ENCODE measurements around the gene ACAD11.

- TF ChIP-seq CTCF (conservative IDR thresholded peaks at IDR 0.05; ENCODE audit: low read length) (no peak), EZH2phosphoT487 (IDR thresholded peaks at IDR 0.05; ENCODE audit: borderline replicate concordance, low read depth, low read length) (no peak)
These were observed 108.9 kb downstream of the ACAD11 start for GRCh38 chr3:132550579-132551305.

Measured in OCI-LY7 (cell line).